ENCODE measurements around the gene PRKAG1. TPM values are rescaled to one million over a fixed set of nuclear protein-coding genes. Genes with fewer than 3 reads are reported as not detected.
A peak's percentile ranks its signal among the peaks of the same experiment; 100 is the strongest.

Gene PRKAG1
- total RNA-seq, 6 donors from 2014 or later = 25.1 to 56.5 (median 42.0) TPM

DNA sequence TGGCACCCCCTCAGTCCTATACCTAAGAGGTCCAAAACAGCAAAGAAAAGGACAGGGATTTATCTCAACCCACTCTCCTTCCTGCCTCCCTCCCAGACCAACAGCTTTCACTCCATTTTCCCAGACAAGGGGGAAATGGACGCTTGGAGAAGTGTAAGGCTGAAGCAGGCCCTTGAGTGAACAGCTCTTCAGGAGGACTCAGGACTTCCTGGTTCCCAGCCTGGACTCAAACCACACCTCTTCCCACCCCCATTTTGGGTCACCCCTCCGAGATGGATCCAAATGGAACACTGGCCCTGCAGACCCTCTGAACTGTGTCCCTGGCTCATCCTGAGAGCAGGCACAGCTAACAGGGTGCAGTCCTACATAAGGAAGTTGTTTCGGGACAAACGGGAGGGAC is 39.3 kb upstream of the PRKAG1 start:
- DNase-seq (peak in 1 of 2 donors; percentile 76), ATAC-seq (ENCODE audit: low FRiP score in 2 of 2) (peak in 1 of 2 donors; percentile 27)
- no peaks in the 10 kb centered on the region for H3K9me3 ChIP-seq
- H3K27me3 ChIP-seq = no peaks in the 10 kb centered on the region
- peaks cover 13 to 24% (median 22%) of the 10 kb centered on the region in 4 donors for H3K36me3 ChIP-seq
- WGBS, 2 donors = 0% methylated on average over 4 of the region's 4 CpGs
- peaks cover 36 to 56% (median 44%) of the 10 kb centered on the region in 4 donors for H3K4me1 ChIP-seq
- TF ChIP-seq POLR2AphosphoS5 (IDR thresholded peaks at IDR 0.05) = peak in 1 of 2 donors; percentile 14
- TF ChIP-seq, protein P1, sequence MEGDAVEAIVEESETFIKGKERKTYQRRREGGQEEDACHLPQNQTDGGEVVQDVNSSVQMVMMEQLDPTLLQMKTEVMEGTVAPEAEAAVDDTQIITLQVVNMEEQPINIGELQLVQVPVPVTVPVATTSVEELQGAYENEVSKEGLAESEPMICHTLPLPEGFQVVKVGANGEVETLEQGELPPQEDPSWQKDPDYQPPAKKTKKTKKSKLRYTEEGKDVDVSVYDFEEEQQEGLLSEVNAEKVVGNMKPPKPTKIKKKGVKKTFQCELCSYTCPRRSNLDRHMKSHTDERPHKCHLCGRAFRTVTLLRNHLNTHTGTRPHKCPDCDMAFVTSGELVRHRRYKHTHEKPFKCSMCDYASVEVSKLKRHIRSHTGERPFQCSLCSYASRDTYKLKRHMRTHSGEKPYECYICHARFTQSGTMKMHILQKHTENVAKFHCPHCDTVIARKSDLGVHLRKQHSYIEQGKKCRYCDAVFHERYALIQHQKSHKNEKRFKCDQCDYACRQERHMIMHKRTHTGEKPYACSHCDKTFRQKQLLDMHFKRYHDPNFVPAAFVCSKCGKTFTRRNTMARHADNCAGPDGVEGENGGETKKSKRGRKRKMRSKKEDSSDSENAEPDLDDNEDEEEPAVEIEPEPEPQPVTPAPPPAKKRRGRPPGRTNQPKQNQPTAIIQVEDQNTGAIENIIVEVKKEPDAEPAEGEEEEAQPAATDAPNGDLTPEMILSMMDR (IDR thresholded peaks at IDR 0.05) = no peak
- peak overlapping the region; percentile 95 to 100 (median 98) for H3K27ac ChIP-seq
- H3K4me3 ChIP-seq = peak overlapping the region; percentile 64 to 98 (median 92)

DNA sequence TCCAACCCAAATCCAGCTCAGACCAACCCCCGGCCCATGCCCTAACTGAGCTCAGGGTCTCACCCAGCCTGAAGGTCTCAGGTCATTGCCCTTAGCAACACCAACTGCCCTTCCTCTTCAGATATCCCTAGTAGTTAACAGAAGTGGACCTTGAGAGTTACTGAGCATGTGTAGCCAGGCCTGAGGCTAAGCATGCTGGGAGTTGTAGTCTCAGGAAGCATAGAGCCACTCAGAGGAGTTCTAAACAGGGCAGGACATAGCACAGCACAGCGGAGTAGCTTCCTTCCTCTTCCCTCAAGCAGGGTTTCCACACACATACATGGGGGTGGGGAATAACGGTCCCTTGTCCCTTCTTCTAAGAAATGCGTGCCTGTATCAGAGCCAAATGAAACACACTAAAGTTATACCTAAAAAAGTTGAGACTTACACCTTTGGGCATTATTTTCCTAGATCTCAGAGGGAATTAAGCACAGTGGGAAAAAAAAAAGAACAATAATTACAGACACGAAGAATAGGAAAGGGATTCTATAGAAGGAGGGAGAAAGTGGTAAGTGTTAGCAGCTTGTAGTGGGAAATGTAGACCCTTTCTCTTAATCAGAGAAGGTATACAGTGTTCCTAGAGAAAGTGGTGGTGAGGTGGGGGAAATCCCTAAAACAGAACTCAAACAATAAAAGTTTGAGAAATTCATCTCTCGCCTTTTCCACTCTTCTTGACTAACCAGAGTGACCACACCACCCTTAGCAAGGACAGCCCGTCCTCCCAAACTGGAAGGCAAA is 37.6 kb upstream of the PRKAG1 start:
- WGBS, 2 donors = 20 to 27% methylated on average over 7 of the region's 7 CpGs
- peak in 1 of 2 donors; percentile 91 for DNase-seq
- H3K36me3 ChIP-seq = peaks cover 24 to 42% (median 39%) of the 10 kb centered on the region in 4 donors
- H3K4me1 ChIP-seq = peaks cover 31 to 51% (median 39%) of the 10 kb centered on the region in 4 donors
- no peaks in the 10 kb centered on the region for H3K9me3 ChIP-seq
- peak overlapping the region; percentile 95 to 100 (median 98) for H3K27ac ChIP-seq
- H3K4me3 ChIP-seq = peak overlapping the region in 3 of 4 donors; percentile 3 to 96 (median 64)
- peak; percentile 53 to 79 for TF ChIP-seq POLR2AphosphoS5 (IDR thresholded peaks at IDR 0.05)
- no peak for TF ChIP-seq EP300 (IDR thresholded peaks at IDR 0.05)
- ATAC-seq (ENCODE audit: low FRiP score in 2 of 2) = peak; percentile 78 to 82
- no peaks in the 10 kb centered on the region for H3K27me3 ChIP-seq

DNA sequence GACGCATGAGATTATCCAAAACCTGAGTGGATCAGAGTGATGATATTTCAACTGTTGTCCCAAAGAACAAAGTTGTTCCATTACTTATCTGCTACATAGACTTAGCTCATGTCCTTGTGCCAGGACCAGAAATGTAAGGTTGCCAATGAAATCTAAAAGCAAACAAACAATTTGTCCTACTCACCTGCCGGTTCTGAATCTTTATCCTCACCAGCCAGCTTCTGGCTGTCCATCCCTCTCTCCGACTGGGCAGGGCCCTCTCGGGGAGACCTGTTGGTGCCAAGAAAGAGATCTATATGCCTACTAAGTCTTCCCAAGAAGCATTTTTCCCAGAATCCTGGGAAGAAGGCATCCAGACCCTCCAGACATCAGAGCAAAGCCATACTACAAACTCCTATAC is 36.5 kb upstream of the PRKAG1 start:
- ATAC-seq (ENCODE audit: low FRiP score in 2 of 2) = no peak
- H3K4me3 ChIP-seq = peak overlapping the region in 1 of 4 donors; percentile 96
- peak overlapping the region in 1 of 4 donors; percentile 100 for H3K27ac ChIP-seq
- TF ChIP-seq, protein P1 (IDR thresholded peaks at IDR 0.05) = no peak
- TF ChIP-seq EP300 (IDR thresholded peaks at IDR 0.05) (no peak), POLR2A (IDR thresholded peaks at IDR 0.05) (no peak)
- H3K9me3 ChIP-seq = no peaks in the 10 kb centered on the region
- WGBS, 2 donors = 76 to 80% methylated on average over 4 of the region's 4 CpGs
- no peaks in the 10 kb centered on the region for H3K27me3 ChIP-seq
- H3K4me1 ChIP-seq = peaks cover 29 to 49% (median 37%) of the 10 kb centered on the region in 4 donors
- H3K36me3 ChIP-seq = peaks cover 34 to 52% (median 50%) of the 10 kb centered on the region in 4 donors
- no peak for DNase-seq

DNA sequence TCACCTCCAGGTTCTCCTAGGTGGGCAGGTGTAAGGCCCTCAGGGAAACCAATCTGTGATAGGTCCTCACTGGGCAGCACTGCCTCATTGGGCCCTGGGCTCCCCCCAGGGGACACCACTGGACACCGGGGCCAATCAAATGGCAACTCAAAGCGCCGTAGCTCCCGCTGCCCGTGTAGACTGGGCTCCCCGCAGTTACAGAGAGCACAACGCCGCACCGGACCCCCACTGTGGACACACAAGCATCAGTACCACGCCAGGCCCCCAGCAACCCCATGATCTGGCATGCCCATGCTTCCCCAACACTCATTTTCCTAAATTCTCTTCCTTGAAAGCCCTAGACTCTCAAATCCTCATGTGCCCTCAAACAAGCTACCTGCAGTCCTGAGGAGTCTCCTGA is 35.9 kb upstream of the PRKAG1 start:
- no peak for TF ChIP-seq POLR2A (IDR thresholded peaks at IDR 0.05)
- no peak for TF ChIP-seq EP300 (IDR thresholded peaks at IDR 0.05)
- TF ChIP-seq, protein P1 (IDR thresholded peaks at IDR 0.05) = no peak
- TF ChIP-seq POLR2AphosphoS5 (IDR thresholded peaks at IDR 0.05) = no peak
- peaks cover 29 to 49% (median 37%) of the 10 kb centered on the region in 4 donors for H3K4me1 ChIP-seq
- H3K4me3 ChIP-seq = no peak overlapping the region
- 98 to 100% methylated on average over 8 to 10 of the region's 10 CpGs for WGBS, 2 donors
- no peaks in the 10 kb centered on the region for H3K27me3 ChIP-seq
- H3K27ac ChIP-seq = no peak overlapping the region
- peaks cover 40 to 58% (median 55%) of the 10 kb centered on the region in 4 donors for H3K36me3 ChIP-seq
- DNase-seq = peak in 1 of 2 donors; percentile 50
- no peak for ATAC-seq (ENCODE audit: low FRiP score in 2 of 2)
- H3K9me3 ChIP-seq = no peaks in the 10 kb centered on the region

DNA sequence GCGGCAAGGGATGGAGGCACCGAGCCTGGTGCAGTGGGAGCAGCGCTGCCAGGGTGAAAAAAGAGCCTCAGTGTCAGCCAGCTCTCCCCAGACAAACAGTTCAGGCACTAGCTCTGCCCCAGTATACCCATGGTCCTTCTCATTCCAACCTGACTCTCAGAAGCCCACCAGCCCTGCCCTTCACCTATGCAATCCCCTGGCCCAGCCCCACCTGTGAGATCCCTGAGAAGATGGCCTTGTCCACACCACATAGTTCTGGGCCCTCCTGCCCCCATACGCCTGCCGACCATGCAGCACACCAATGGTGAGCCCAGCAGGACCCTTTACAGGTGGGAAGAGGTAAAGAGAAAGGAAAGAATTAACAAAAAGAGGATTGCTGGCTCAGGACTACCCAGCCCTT is 35.5 kb upstream of the PRKAG1 start:
- no peak for DNase-seq
- Histone ChIP-seq H3K9me3 (no peaks in the 10 kb centered on the region), H3K4me1 (peaks cover 29 to 46% (median 37%) of the 10 kb centered on the region in 4 donors), H3K27ac (no peak overlapping the region), H3K36me3 (peaks cover 43 to 62% (median 59%) of the 10 kb centered on the region in 4 donors), H3K4me3 (no peak overlapping the region), H3K27me3 (no peaks in the 10 kb centered on the region)
- 91 to 96% methylated on average over 4 to 5 of the region's 5 CpGs for WGBS, 2 donors
- TF ChIP-seq POLR2A (IDR thresholded peaks at IDR 0.05) (no peak), POLR2AphosphoS5 (IDR thresholded peaks at IDR 0.05) (no peak), EP300 (IDR thresholded peaks at IDR 0.05) (no peak)
- TF ChIP-seq, protein P1 (IDR thresholded peaks at IDR 0.05) = no peak
- ATAC-seq (ENCODE audit: low FRiP score in 2 of 2) = no peak
